ENCODE results near the gene ZBTB7C. TPM values are rescaled to one million over a fixed set of nuclear protein-coding genes. Genes with fewer than 3 reads are reported as not detected.

ZBTB7C gene
- total and polyA plus RNA-seq, 10 of the 15 experiments (the other 5 are each of a cell fraction or from before 2014, with no cell fraction given): under 0.01 to 0.08 (median 0.01) TPM; not detected in 7

- H3K4me1 ChIP-seq (ENCODE audit: control insufficient read depth, insufficient read depth, low read length): no peaks in the 10 kb centered on the region
- no peak for TF ChIP-seq SPI1 (IDR thresholded peaks at IDR 0.05; ENCODE audit: borderline replicate concordance, insufficient read depth, low read depth, low read length)
- TF ChIP-seq HCFC1 (IDR thresholded peaks at IDR 0.05; ENCODE audit: low read length): no peak
- ChIA-PET SMC1A (ENCODE audit: uncharacterized antibody, unreplicated experiment) (interaction anchor here (1.1 to 1.2 kb wide), 2 partner anchors 15 to 214 kb away, joined by 4 to 6 read pairs; no protein-coding TSS in a partner anchor), CTCF (interaction anchor here (2.6 kb wide), 1 partner anchor 11 kb away, joined by 10 read pairs; no protein-coding TSS in a partner anchor), RAD21 (ENCODE audit: unreplicated experiment) (no interaction called here), POLR2A (no interaction called here)
- FAIRE-seq: no peak
- WGBS (ENCODE audit: insufficient coverage, insufficient replicate concordance, low lambda C conversion rate, missing lambda C conversion rate): 23% methylated on average over 7 of the region's 7 CpGs
- no peaks in the 10 kb centered on the region for H3K9me3 ChIP-seq (replicated peaks; ENCODE audit: control insufficient read depth, insufficient read depth, low read length)
- in situ Hi-C loops (cut with MboI) (no loop called here), intact Hi-C loops (cut with micrococcal nuclease; ENCODE audit: unreplicated experiment) (no loop called here)
- H3K9ac ChIP-seq (ENCODE audit: control insufficient read depth, insufficient read depth, low read length): no peak overlapping the region
- H4K20me1 ChIP-seq (ENCODE audit: control insufficient read depth, insufficient read depth): no peaks in the 10 kb centered on the region
- H3K36me3 ChIP-seq (ENCODE audit: control insufficient read depth in 2 of 2, insufficient read depth in 2 of 2, low read length in 1 of 2): no peaks in the 10 kb centered on the region
- no peak for DNase-seq (ENCODE audit: low read depth, low spot score)
- H3K27me3 ChIP-seq (replicated peaks in 1 of 2; ENCODE audit: control insufficient read depth in 2 of 2, insufficient read depth in 2 of 2, low read length in 1 of 2): peaks cover 0 to 4% of the 10 kb centered on the region in 2 experiments; a peak in 2 of 4 replicates
- H3K79me2 ChIP-seq (ENCODE audit: control insufficient read depth, insufficient read depth, low read length): no peaks in the 10 kb centered on the region
- no peak for ATAC-seq
- no peak overlapping the region for H3K27ac ChIP-seq (ENCODE audit: control insufficient read depth, insufficient read depth)
- no TSS peak for BruUV-seq (replicated peaks)
- no peak overlapping the region for H3K4me3 ChIP-seq
- H2AFZ ChIP-seq (ENCODE audit: control insufficient read depth, low read depth, low read length): no peak overlapping the region
- H3K4me2 ChIP-seq (ENCODE audit: control insufficient read depth, insufficient read depth): no peak overlapping the region
Measured at GRCh38 chr18:47985866-47986265, 423.3 kb downstream of the ZBTB7C start.

GRCh38 chr18:47984991-47985390, 424.2 kb downstream of the ZBTB7C start:
- ChIA-PET SMC1A (ENCODE audit: uncharacterized antibody, unreplicated experiment) (no interaction called here), POLR2A (no interaction called here), CTCF (interaction anchor here (2.2 kb wide), 1 partner anchor 212 kb away, joined by 5 read pairs; no protein-coding TSS in a partner anchor), RAD21 (ENCODE audit: unreplicated experiment) (no interaction called here)
- H3K4me2 ChIP-seq (ENCODE audit: control insufficient read depth, insufficient read depth): no peak overlapping the region
- no peak overlapping the region for H3K9ac ChIP-seq (ENCODE audit: control insufficient read depth, insufficient read depth, low read length)
- TF ChIP-seq HDGF (IDR thresholded peaks at IDR 0.05) (no peak), PAX5 (IDR thresholded peaks at IDR 0.05; ENCODE audit: borderline replicate concordance, low read depth, low read length) (no peak), CEBPZ (IDR thresholded peaks at IDR 0.05; ENCODE audit: low read depth, low read length) (no peak), TBL1XR1 (IDR thresholded peaks at IDR 0.05; ENCODE audit: low read depth, low read length) (no peak), ZSCAN29 (IDR thresholded peaks at IDR 0.05) (no peak), IKZF1 (conservative IDR thresholded peaks at IDR 0.05) (no peak)
- intact Hi-C loops (cut with micrococcal nuclease; ENCODE audit: unreplicated experiment): no loop called here
- H4K20me1 ChIP-seq (ENCODE audit: control insufficient read depth, insufficient read depth): no peaks in the 10 kb centered on the region
- DNase-seq (ENCODE audit: low read depth, low spot score) (no peak), ATAC-seq (no peak), FAIRE-seq (no peak)
- no peaks in the 10 kb centered on the region for H3K4me1 ChIP-seq (ENCODE audit: control insufficient read depth, insufficient read depth, low read length)
- in situ Hi-C loops (cut with MboI): no loop called here
- H2AFZ ChIP-seq (ENCODE audit: control insufficient read depth, low read depth, low read length): no peak overlapping the region
- no TSS peak for BruUV-seq (replicated peaks)
- no peaks in the 10 kb centered on the region for H3K79me2 ChIP-seq (ENCODE audit: control insufficient read depth, insufficient read depth, low read length)
- H3K27ac ChIP-seq (ENCODE audit: control insufficient read depth, insufficient read depth): no peak overlapping the region
- H3K9me3 ChIP-seq (replicated peaks; ENCODE audit: control insufficient read depth, insufficient read depth, low read length): no peaks in the 10 kb centered on the region
- H3K36me3 ChIP-seq (ENCODE audit: control insufficient read depth in 2 of 2, insufficient read depth in 2 of 2, low read length in 1 of 2): no peaks in the 10 kb centered on the region
- no peak overlapping the region for H3K4me3 ChIP-seq
- 12% methylated on average over 4 of the region's 4 CpGs for WGBS (ENCODE audit: insufficient coverage, insufficient replicate concordance, low lambda C conversion rate, missing lambda C conversion rate)
- H3K27me3 ChIP-seq (replicated peaks in 1 of 2; ENCODE audit: control insufficient read depth in 2 of 2, insufficient read depth in 2 of 2, low read length in 1 of 2): peaks cover 0 to 4% of the 10 kb centered on the region in 2 experiments; a peak in 2 of 4 replicates

Data from GM12878 (cell line).